CD14-positive monocyte (primary cell): ENCODE data around the gene IFRD2. TPM values are rescaled to one million over a fixed set of nuclear protein-coding genes. Genes with fewer than 3 reads are reported as not detected.

Source experiments
- DNase-seq, 3 donors: peaks; one replicate each; pipeline ENCODE4 v3.0.0-alpha.2; 2011 to 2022
- H2AFZ ChIP-seq: 2 replicates; pipeline ENCODE4 v1.6.0; 2012; ENCODE audit warnings: mild to moderate bottlenecking, low read depth, low read length, inconsistent platforms; ENCODE audit not compliant: insufficient read depth, poor library complexity, severe bottlenecking
- H3K27ac ChIP-seq, 2 donors: 1 replicate in 1 of 2; 2 replicates in 1 of 2; pipeline ENCODE4 v1.5.1; 2012 to 2013; ENCODE audit warnings: low read length in 2 of 2, control low read depth in 1 of 2, inconsistent platforms in 1 of 2, low read depth in 1 of 2, mild to moderate bottlenecking in 1 of 2
- H3K27me3 ChIP-seq, 2 donors: one replicate each; pipeline versions ENCODE4 v1.6.0 to v1.6.1; 2011 to 2013; ENCODE audit warnings: low read length in 2 of 2; ENCODE audit not compliant: control insufficient read depth in 2 of 2, insufficient read depth in 2 of 2
- H3K36me3 ChIP-seq, 2 donors: replicated peaks in 1 of 2; 1 replicate in 1 of 2; 2 replicates in 1 of 2; pipeline versions ENCODE4 v1.5.1 to v1.6.1; 2012 to 2013; ENCODE audit warnings: low read length in 2 of 2, control low read depth in 1 of 2, inconsistent platforms in 1 of 2, mild to moderate bottlenecking in 1 of 2; ENCODE audit not compliant: insufficient read depth in 2 of 2, control insufficient read depth in 1 of 2
- H3K4me1 ChIP-seq, 2 donors: 1 replicate in 1 of 2; 2 replicates in 1 of 2; pipeline versions ENCODE4 v1.5.1 to v1.6.1; 2012 to 2013; ENCODE audit warnings: low read length in 2 of 2, control low read depth in 1 of 2, inconsistent platforms in 1 of 2, mild to moderate bottlenecking in 1 of 2, moderate library complexity in 1 of 2; ENCODE audit not compliant: insufficient read depth in 2 of 2, control insufficient read depth in 1 of 2
- H3K4me2 ChIP-seq: replicated peaks from 2 replicates; pipeline ENCODE3; 2012; ENCODE audit warnings: low read length, moderate library complexity, mild to moderate bottlenecking; ENCODE audit not compliant: poor library complexity, severe bottlenecking; ENCODE audit errors: extremely low read depth
- H3K4me3 ChIP-seq, 3 experiments: fragments of 200-600 bp in 1 of 3; sonication (generic) in 1 of 3; replicated peaks in 1 of 3; 1 replicate in 2 of 3; 2 replicates in 1 of 3; pipeline ENCODE4 v1.5.1; 2011 to 2013; ENCODE audit warnings: low read length in 3 of 3, mild to moderate bottlenecking in 3 of 3, control low read depth in 2 of 3, low read depth in 2 of 3, inconsistent platforms in 1 of 3, moderate library complexity in 1 of 3
- H3K79me2 ChIP-seq: 2 replicates; pipeline ENCODE4 v1.6.0; 2012; ENCODE audit warnings: mild to moderate bottlenecking, control low read depth, inconsistent platforms, low read length, moderate library complexity; ENCODE audit not compliant: insufficient read depth
- H3K9ac ChIP-seq: 2 replicates; pipeline ENCODE4 v1.6.0; 2017; ENCODE audit warnings: low read length, mild to moderate bottlenecking; ENCODE audit not compliant: insufficient read depth, poor library complexity, severe bottlenecking
- H3K9me3 ChIP-seq, 2 donors: replicated peaks in 1 of 2; 1 replicate in 1 of 2; 2 replicates in 1 of 2; pipeline versions ENCODE4 v1.5.1 to v1.6.1; 2012 to 2013; ENCODE audit warnings: low read length in 2 of 2, control low read depth in 1 of 2; ENCODE audit not compliant: control insufficient read depth in 1 of 2, insufficient read depth in 1 of 2
- H4K20me1 ChIP-seq: 2 replicates; pipeline ENCODE4 v1.6.0; 2012; ENCODE audit warnings: mild to moderate bottlenecking, low read length, control low read depth, moderate library complexity; ENCODE audit not compliant: insufficient read depth
- H3K27ac Mint-ChIP-seq, 7 donors: one replicate each; pipeline ENCODE4 v1.8.0; 2020; ENCODE audit warnings: mild to moderate bottlenecking in 7 of 7, mixed read lengths in 7 of 7, moderate library complexity in 6 of 7, inconsistent platforms in 2 of 7
- H3K27me3 Mint-ChIP-seq, 3 donors: one replicate each; pipeline ENCODE4 v1.8.0; 2021 to 2022; ENCODE audit warnings: low read depth in 3 of 3, mild to moderate bottlenecking in 3 of 3, mixed read lengths in 3 of 3, moderate library complexity in 3 of 3, inconsistent platforms in 1 of 3
- H3K36me3 Mint-ChIP-seq, 2 donors: one replicate each; pipeline ENCODE4 v1.8.0; 2020; ENCODE audit warnings: mixed read lengths in 2 of 2, inconsistent platforms in 1 of 2, mild to moderate bottlenecking in 1 of 2
- H3K4me1 Mint-ChIP-seq: one replicate; pipeline ENCODE4 v1.8.0; 2020; ENCODE audit warnings: mild to moderate bottlenecking, mixed read lengths
- H3K4me3 Mint-ChIP-seq, 2 donors: one replicate each; pipeline ENCODE4 v1.8.0; 2020; ENCODE audit warnings: mild to moderate bottlenecking in 2 of 2, mixed read lengths in 2 of 2, moderate library complexity in 1 of 2
- H3K9me3 Mint-ChIP-seq, 7 donors: one replicate each; pipeline ENCODE4 v1.8.0; 2020 to 2022; ENCODE audit warnings: mixed read lengths in 7 of 7, mild to moderate bottlenecking in 6 of 7, moderate library complexity in 6 of 7, inconsistent platforms in 2 of 7
- CTCF ChIP-seq: fragments of 200-600 bp; IDR thresholded peaks from one replicate; pipeline ENCODE4 v1.8.0; 2022; ENCODE audit warnings: antibody characterized with exemption, mild to moderate bottlenecking
- WGBS: methylation state at CpG from one replicate; pipeline ENCODE4 v1.1.5; 2013; ENCODE audit warnings: missing lambda C conversion rate; ENCODE audit not compliant: insufficient coverage; 5-methylcytosine and 5-hydroxymethylcytosine counted together
- intact Hi-C, 2 donors: fragments of 100-400 bp; cut with micrococcal nuclease; formaldehyde crosslinking; loops; one replicate each; pipeline versions ENCODE4 v1.15.0 to v1.15.1; 2023
- polyA plus RNA-seq, 3 donors: library from polyadenylated mRNA; depleted of rRNA in 1 of 3; unstranded in 2 of 3; stranded (reverse) in 1 of 3; fragments of 300-500 nt in 2 of 3; fragments of >200 nt in 1 of 3; fragmentation: Illumina TruSeq in 2 of 3; gene quantifications; 1 replicate in 2 of 3; 2 replicates in 1 of 3; pipeline ENCODE4 v1.2.3, GENCODE V29; 2012 to 2021

Gene IFRD2
- polyA plus RNA-seq, 3 donors, result 17.1 to 35.1 (median 23.3) TPM

- H3K9ac ChIP-seq, result no peak overlapping the region
- H4K20me1 ChIP-seq, result peaks cover 60% of the 10 kb centered on the region
- peaks cover 15 to 32% of the 10 kb centered on the region in 2 donors for H3K4me1 ChIP-seq
- peaks cover 0 to 10% of the 10 kb centered on the region in 2 donors for H3K9me3 ChIP-seq
- TF ChIP-seq CTCF, result no peak
- no peak overlapping the region for H3K4me3 ChIP-seq
- peaks cover 10% of the 10 kb centered on the region for H3K79me2 ChIP-seq
- WGBS, result no CpG with 5 or more reads among the region's 2 CpGs
- intact Hi-C loops, result no loop called here
- peaks cover 0 to 8% of the 10 kb centered on the region in 2 donors for H3K27me3 ChIP-seq
- H3K36me3 Mint-ChIP-seq, result peaks cover 29 to 32% of the 10 kb centered on the region in 2 donors
- no peak overlapping the region for H2AFZ ChIP-seq
- no peak overlapping the region for H3K4me2 ChIP-seq
- H3K27ac ChIP-seq, result no peak overlapping the region
- H3K27ac Mint-ChIP-seq, result no peak overlapping the region
- H3K27me3 Mint-ChIP-seq, result peaks cover 10 to 17% (median 17%) of the 10 kb centered on the region in 3 donors
- peaks cover 0 to 10% (median 4%) of the 10 kb centered on the region in 7 donors for H3K9me3 Mint-ChIP-seq
- H3K4me3 Mint-ChIP-seq, result no peak overlapping the region
- H3K36me3 ChIP-seq, result peaks cover 27 to 32% of the 10 kb centered on the region in 2 donors
- peaks cover 12% of the 10 kb centered on the region for H3K4me1 Mint-ChIP-seq
- no peak for DNase-seq
These were observed 30.7 kb downstream of the IFRD2 start for GRCh38 chr3:50261505-50261904.

GRCh38 chr3:50260942-50261441 lies 31.2 kb downstream of the IFRD2 start:
- DNase-seq, result no peak
- intact Hi-C loops, result no loop called here
- H3K27me3 ChIP-seq, result peaks cover 0 to 2% of the 10 kb centered on the region in 2 donors
- 100% methylated on average over 4 of the region's 5 CpGs for WGBS
- peaks cover 15 to 32% of the 10 kb centered on the region in 2 donors for H3K4me1 ChIP-seq
- no peak for TF ChIP-seq CTCF
- no peak overlapping the region for H2AFZ ChIP-seq
- peaks cover 32 to 37% of the 10 kb centered on the region in 2 donors for H3K36me3 ChIP-seq
- no peak overlapping the region for H3K4me3 Mint-ChIP-seq
- H3K9me3 Mint-ChIP-seq, result peaks cover 0 to 10% (median 4%) of the 10 kb centered on the region in 7 donors
- peaks cover 66% of the 10 kb centered on the region for H4K20me1 ChIP-seq
- peak overlapping the region in 1 of 7 donors; percentile 84 for H3K27ac Mint-ChIP-seq
- H3K4me2 ChIP-seq, result no peak overlapping the region
- H3K27ac ChIP-seq, result peak overlapping the region in 1 of 2 donors; percentile 33
- peak overlapping the region; percentile 64 for H3K9ac ChIP-seq
- H3K79me2 ChIP-seq, result peaks cover 15% of the 10 kb centered on the region
- H3K4me1 Mint-ChIP-seq, result peaks cover 12% of the 10 kb centered on the region
- no peak overlapping the region for H3K4me3 ChIP-seq
- H3K36me3 Mint-ChIP-seq, result peaks cover 34 to 37% of the 10 kb centered on the region in 2 donors
- peaks cover 7 to 13% (median 12%) of the 10 kb centered on the region in 3 donors for H3K27me3 Mint-ChIP-seq
- H3K9me3 ChIP-seq, result peaks cover 0 to 10% of the 10 kb centered on the region in 2 donors
